ENCODE measurements around the gene DIP2A. TPM values are rescaled to one million over a fixed set of nuclear protein-coding genes. Genes with fewer than 3 reads are reported as not detected.

The DIP2A gene
- total RNA-seq, 1 experiment from 2014 or later = 29.4 TPM

- Histone ChIP-seq H3K27me3 (ENCODE audit: low read length) (no peaks in the 10 kb centered on the region), H3K4me2 (ENCODE audit: low read depth, low read length, poor library complexity, severe bottlenecking) (no peak overlapping the region), H3K9ac (ENCODE audit: low read length) (no peak overlapping the region), H3K4me1 (ENCODE audit: low read length) (peaks cover 31% of the 10 kb centered on the region), H3K79me2 (ENCODE audit: low read length) (no peaks in the 10 kb centered on the region), H4K20me1 (ENCODE audit: insufficient read depth, low read depth, low read length) (no peaks in the 10 kb centered on the region), H3K4me3 (ENCODE audit: low read length) (no peak overlapping the region), H3K9me3 (ENCODE audit: low read length) (no peaks in the 10 kb centered on the region), H3K27ac (ENCODE audit: low read length) (no peak overlapping the region), H3K36me3 (ENCODE audit: insufficient read depth, low read length) (peaks cover 12% of the 10 kb centered on the region; the same call in 1 of the 2 replicates), H2AFZ (ENCODE audit: low read length) (no peak overlapping the region), H3K9me2 (replicated peaks; ENCODE audit: insufficient read depth, low read length) (no peaks in the 10 kb centered on the region)
- no peak for DNase-seq
These were observed 98.8 kb downstream of the DIP2A start for GRCh38 chr21:46557469-46557868.

DNA sequence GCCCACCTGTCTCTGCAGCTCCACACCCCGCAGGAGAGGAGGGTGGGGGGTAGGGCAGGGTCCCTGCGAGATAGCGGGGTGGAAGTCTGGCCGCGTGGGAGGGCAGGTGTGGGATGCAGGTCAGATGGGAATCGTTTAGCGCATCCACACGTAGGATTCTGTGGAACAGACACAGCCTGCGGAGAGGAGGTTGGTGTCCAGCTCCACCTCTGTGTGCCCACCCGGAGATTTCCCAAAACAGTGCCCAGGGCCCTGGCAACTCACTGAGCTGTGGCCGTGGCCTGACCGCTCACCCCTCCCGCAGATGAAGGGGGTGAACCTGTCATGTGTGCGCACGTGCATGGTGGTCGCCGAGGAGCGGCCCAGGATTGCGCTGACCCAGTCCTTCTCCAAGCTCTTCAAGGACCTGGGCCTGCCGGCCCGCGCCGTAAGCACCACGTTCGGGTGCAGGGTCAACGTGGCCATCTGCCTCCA, 99.3 kb downstream of the DIP2A start:
- H3K9ac ChIP-seq (ENCODE audit: low read length) = no peak overlapping the region

GRCh38 chr21:46559291-46559983, 100.7 kb downstream of the DIP2A start:
- H3K4me3 ChIP-seq (ENCODE audit: low read length) = 0 out of 2 replicates have a peak overlapping the region, but pooled peaks have one; percentile 4
- H3K27ac ChIP-seq (ENCODE audit: low read length) = peak overlapping the region; percentile 82
- peak; percentile 49 for DNase-seq
- H3K9me3 ChIP-seq (ENCODE audit: low read length) = no peaks in the 10 kb centered on the region
- peak overlapping the region; percentile 45 for H3K9ac ChIP-seq (ENCODE audit: low read length)
- peaks cover 31% of the 10 kb centered on the region for H3K4me1 ChIP-seq (ENCODE audit: low read length)
- no peaks in the 10 kb centered on the region for H3K27me3 ChIP-seq (ENCODE audit: low read length)
- no peaks in the 10 kb centered on the region for H3K9me2 ChIP-seq (replicated peaks; ENCODE audit: insufficient read depth, low read length)
- H3K36me3 ChIP-seq (ENCODE audit: insufficient read depth, low read length) = peaks cover 12% of the 10 kb centered on the region; the same call in 1 of the 2 replicates
- H4K20me1 ChIP-seq (ENCODE audit: insufficient read depth, low read depth, low read length) = no peaks in the 10 kb centered on the region
- H2AFZ ChIP-seq (ENCODE audit: low read length) = no peak overlapping the region
- peak overlapping the region; percentile 42 for H3K4me2 ChIP-seq (ENCODE audit: low read depth, low read length, poor library complexity, severe bottlenecking)
- H3K79me2 ChIP-seq (ENCODE audit: low read length) = no peaks in the 10 kb centered on the region

More for the DNA sequence above, 99.3 kb downstream of the DIP2A start:
- peaks cover 12% of the 10 kb centered on the region; the same call in 1 of the 2 replicates for H3K36me3 ChIP-seq (ENCODE audit: insufficient read depth, low read length)
- no peak for DNase-seq
- H3K4me3 ChIP-seq (ENCODE audit: low read length) = no peak overlapping the region
- H3K9me3 ChIP-seq (ENCODE audit: low read length) = no peaks in the 10 kb centered on the region
- H3K4me1 ChIP-seq (ENCODE audit: low read length) = peaks cover 31% of the 10 kb centered on the region
- no peaks in the 10 kb centered on the region for H3K27me3 ChIP-seq (ENCODE audit: low read length)
- no peaks in the 10 kb centered on the region for H3K79me2 ChIP-seq (ENCODE audit: low read length)
- H3K9me2 ChIP-seq (replicated peaks; ENCODE audit: insufficient read depth, low read length) = no peaks in the 10 kb centered on the region
- no peak overlapping the region for H3K27ac ChIP-seq (ENCODE audit: low read length)
- H2AFZ ChIP-seq (ENCODE audit: low read length) = no peak overlapping the region
- no peak overlapping the region for H3K4me2 ChIP-seq (ENCODE audit: low read depth, low read length, poor library complexity, severe bottlenecking)
- no peaks in the 10 kb centered on the region for H4K20me1 ChIP-seq (ENCODE audit: insufficient read depth, low read depth, low read length)

- no peak overlapping the region for H2AFZ ChIP-seq (ENCODE audit: low read length)
These were observed 102.1 kb downstream of the DIP2A start for GRCh38 chr21:46560568-46561444.

DNA sequence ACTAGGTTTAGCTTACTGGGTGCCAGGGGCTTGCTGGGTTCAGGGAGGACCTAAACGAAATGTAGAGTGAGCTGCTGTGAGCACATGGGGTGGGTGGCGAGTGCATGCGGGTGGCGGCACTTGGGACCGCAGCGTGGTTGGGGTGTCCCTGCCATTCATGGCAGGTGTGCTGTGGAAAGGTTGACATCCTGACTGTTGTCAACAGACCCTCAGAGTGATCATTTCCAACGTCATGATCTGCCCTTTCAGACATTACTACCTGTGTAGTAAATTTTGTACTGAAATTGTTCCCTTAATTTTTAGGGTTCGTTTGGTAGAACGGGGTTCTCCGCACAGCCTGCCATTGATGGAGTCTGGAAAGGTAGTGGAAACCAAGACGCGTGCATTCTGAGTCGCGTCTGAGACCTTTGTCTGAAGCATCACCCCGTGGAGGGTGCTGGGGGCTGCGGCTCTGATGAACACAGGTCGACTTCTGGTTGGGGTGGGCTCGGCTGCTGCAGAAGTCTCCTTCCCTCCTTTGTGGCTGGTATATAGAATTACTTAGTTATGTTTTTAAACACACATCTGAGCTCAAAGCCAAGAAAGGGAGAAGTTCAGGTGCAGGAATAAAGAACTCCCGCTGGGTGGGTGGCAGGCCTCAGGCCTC, 102.9 kb downstream of the DIP2A start:
- Histone ChIP-seq H3K27ac (ENCODE audit: low read length) (peak overlapping the region; percentile 82), H3K9me2 (replicated peaks; ENCODE audit: insufficient read depth, low read length) (no peaks in the 10 kb centered on the region), H3K4me1 (ENCODE audit: low read length) (peaks cover 31% of the 10 kb centered on the region), H3K27me3 (ENCODE audit: low read length) (no peaks in the 10 kb centered on the region), H3K4me3 (ENCODE audit: low read length) (no peak overlapping the region), H3K36me3 (ENCODE audit: insufficient read depth, low read length) (peaks cover 20% of the 10 kb centered on the region), H3K9ac (ENCODE audit: low read length) (peak overlapping the region; percentile 36; the same call in 1 of the 2 replicates), H3K79me2 (ENCODE audit: low read length) (no peaks in the 10 kb centered on the region), H3K9me3 (ENCODE audit: low read length) (no peaks in the 10 kb centered on the region), H2AFZ (ENCODE audit: low read length) (no peak overlapping the region), H4K20me1 (ENCODE audit: insufficient read depth, low read depth, low read length) (no peaks in the 10 kb centered on the region), H3K4me2 (ENCODE audit: low read depth, low read length, poor library complexity, severe bottlenecking) (no peak overlapping the region)
- DNase-seq = no peak

More at GRCh38 chr21:46560568-46561444, 102.1 kb downstream of the DIP2A start:
- H3K27me3 ChIP-seq (ENCODE audit: low read length) = no peaks in the 10 kb centered on the region
- DNase-seq = peak; percentile 79
- H4K20me1 ChIP-seq (ENCODE audit: insufficient read depth, low read depth, low read length) = no peaks in the 10 kb centered on the region
- no peaks in the 10 kb centered on the region for H3K9me2 ChIP-seq (replicated peaks; ENCODE audit: insufficient read depth, low read length)
- peak overlapping the region; percentile 82 for H3K27ac ChIP-seq (ENCODE audit: low read length)
- 0 out of 2 replicates have a peak overlapping the region, but pooled peaks have one; percentile 4 for H3K4me3 ChIP-seq (ENCODE audit: low read length)
- H3K4me2 ChIP-seq (ENCODE audit: low read depth, low read length, poor library complexity, severe bottlenecking) = peak overlapping the region; percentile 42
- H3K9ac ChIP-seq (ENCODE audit: low read length) = peak overlapping the region; percentile 45; the same call in 1 of the 2 replicates
- peaks cover 31% of the 10 kb centered on the region for H3K4me1 ChIP-seq (ENCODE audit: low read length)
- H3K9me3 ChIP-seq (ENCODE audit: low read length) = no peaks in the 10 kb centered on the region
- no peaks in the 10 kb centered on the region for H3K79me2 ChIP-seq (ENCODE audit: low read length)
- H3K36me3 ChIP-seq (ENCODE audit: insufficient read depth, low read length) = peaks cover 15% of the 10 kb centered on the region; the same call in 1 of the 2 replicates

DNA sequence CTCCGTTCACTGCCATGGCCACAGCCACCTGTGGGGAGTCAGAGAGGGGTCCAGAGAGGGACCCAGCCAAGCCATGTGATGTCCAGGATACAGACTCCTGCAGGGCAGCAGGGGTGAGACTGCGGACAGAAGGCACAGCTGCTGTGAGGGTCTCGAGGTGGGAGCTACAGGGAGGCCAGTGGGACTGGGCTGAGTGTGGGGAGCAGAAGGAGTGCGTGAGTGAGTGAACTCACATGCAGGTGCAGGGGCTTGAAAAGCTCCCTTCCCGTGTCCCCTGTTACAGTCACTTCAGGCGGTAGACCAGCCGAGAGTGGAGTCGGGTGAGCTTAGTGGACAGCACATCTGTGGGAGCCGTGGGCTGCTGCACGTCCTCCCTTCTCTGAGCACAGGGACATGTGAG, 103.8 kb downstream of the DIP2A start:
- Histone ChIP-seq H2AFZ (ENCODE audit: low read length) (no peak overlapping the region), H3K4me1 (ENCODE audit: low read length) (peaks cover 31% of the 10 kb centered on the region), H3K27me3 (ENCODE audit: low read length) (no peaks in the 10 kb centered on the region), H3K4me2 (ENCODE audit: low read depth, low read length, poor library complexity, severe bottlenecking) (no peak overlapping the region), H3K79me2 (ENCODE audit: low read length) (no peaks in the 10 kb centered on the region), H3K9ac (ENCODE audit: low read length) (no peak overlapping the region), H3K36me3 (ENCODE audit: insufficient read depth, low read length) (peaks cover 29% of the 10 kb centered on the region), H3K4me3 (ENCODE audit: low read length) (no peak overlapping the region), H3K27ac (ENCODE audit: low read length) (no peak overlapping the region), H4K20me1 (ENCODE audit: insufficient read depth, low read depth, low read length) (no peaks in the 10 kb centered on the region), H3K9me3 (ENCODE audit: low read length) (no peaks in the 10 kb centered on the region), H3K9me2 (replicated peaks; ENCODE audit: insufficient read depth, low read length) (no peaks in the 10 kb centered on the region)
- no peak for DNase-seq

DNA sequence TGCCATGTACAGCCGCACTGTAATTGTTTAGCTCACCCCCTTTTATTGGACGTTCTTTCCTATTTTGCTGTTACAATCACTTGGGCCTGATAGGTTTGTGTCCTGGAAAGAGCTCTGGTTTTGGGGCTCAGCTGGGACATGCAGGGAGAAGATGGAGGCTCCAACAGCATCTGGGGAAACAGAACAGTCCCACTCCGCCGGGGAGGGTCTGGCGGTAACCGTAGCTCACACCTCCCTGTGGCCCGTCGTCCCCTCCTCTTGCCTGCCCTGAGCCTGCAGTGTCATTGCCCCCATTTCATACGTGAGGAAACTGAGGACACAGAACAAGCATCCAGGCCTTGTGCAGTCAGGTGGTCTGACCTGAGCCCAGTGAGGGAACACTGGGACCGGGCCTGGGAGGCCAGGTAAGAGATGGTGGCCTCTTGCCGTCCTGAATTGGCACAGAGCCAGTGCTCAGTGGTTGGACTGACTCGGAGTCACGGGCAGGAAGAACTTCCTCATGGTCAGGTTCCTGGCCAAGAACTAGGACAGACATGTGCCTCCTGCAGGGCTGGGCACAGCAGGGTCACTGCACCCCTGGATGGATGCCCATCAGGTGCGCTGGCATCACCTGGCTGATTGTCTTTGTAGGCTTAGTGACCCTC, 104.4 kb downstream of the DIP2A start:
- peaks cover 35% of the 10 kb centered on the region for H3K36me3 ChIP-seq (ENCODE audit: insufficient read depth, low read length)
- H4K20me1 ChIP-seq (ENCODE audit: insufficient read depth, low read depth, low read length) = no peaks in the 10 kb centered on the region
- no peak overlapping the region for H3K4me3 ChIP-seq (ENCODE audit: low read length)
- no peak overlapping the region for H3K27ac ChIP-seq (ENCODE audit: low read length)
- H3K9me3 ChIP-seq (ENCODE audit: low read length) = no peaks in the 10 kb centered on the region
- H3K27me3 ChIP-seq (ENCODE audit: low read length) = no peaks in the 10 kb centered on the region
- H3K4me2 ChIP-seq (ENCODE audit: low read depth, low read length, poor library complexity, severe bottlenecking) = no peak overlapping the region
- no peak for DNase-seq
- H3K79me2 ChIP-seq (ENCODE audit: low read length) = no peaks in the 10 kb centered on the region
- H2AFZ ChIP-seq (ENCODE audit: low read length) = no peak overlapping the region
- H3K9me2 ChIP-seq (replicated peaks; ENCODE audit: insufficient read depth, low read length) = no peaks in the 10 kb centered on the region
- H3K9ac ChIP-seq (ENCODE audit: low read length) = no peak overlapping the region
- peaks cover 31% of the 10 kb centered on the region for H3K4me1 ChIP-seq (ENCODE audit: low read length)
